Measurements from ENCODE around the gene CAPZB.
A peak's percentile ranks its signal among the peaks of the same experiment; 100 is the strongest.

CAPZB gene

GRCh38 chr1:19385221-19385620 lies 100.1 kb downstream of the CAPZB start:
- no peak for DNase-seq
- ATAC-seq, result no peak

DNA sequence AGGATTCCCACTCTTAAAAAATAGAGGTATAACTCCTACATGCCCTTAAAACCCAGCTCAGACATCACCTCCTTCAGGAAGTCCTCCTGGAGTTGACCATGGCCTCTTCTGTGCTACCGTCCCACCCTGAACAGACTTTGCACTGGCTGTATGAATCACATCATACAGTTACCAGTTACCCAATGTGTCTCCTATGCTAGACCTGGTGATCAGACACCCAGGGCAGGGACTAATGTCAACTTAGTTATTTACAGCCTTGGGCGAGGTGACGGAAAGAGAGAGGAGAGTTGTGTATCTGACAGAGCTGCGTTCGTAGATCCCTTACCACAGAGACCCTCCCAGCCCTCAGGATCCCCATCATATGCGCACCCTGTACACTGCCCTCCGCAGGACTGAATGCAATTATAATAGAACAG lies 100.6 kb downstream of the CAPZB start:
- ATAC-seq, result no peak
- DNase-seq, result no peak

- DNase-seq, result no peak
- ATAC-seq, result no peak
These were observed 101.2 kb downstream of the CAPZB start for GRCh38 chr1:19384113-19384512.

GRCh38 chr1:19382222-19382621 lies 103.1 kb downstream of the CAPZB start:
- DNase-seq (no peak), ATAC-seq (no peak)

DNA sequence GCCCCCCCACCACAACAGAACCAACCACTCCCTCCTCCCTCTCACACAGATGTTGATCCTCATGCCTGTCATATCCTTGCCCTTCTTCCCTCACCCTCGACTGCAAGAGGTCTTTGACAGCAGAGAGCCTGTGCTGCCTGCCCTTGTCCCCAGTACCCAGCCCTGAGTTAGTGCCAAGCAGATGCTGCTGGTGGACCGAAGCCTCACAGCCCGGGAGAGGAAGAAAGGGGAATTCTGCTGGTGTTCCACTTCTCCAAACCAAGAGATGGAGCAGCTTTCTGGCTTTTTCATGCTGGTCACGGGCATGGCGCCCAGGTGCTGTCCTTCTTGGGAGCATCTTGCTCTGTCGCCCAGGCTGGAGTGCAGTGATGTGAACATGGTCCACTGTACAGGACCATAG lies 104.1 kb downstream of the CAPZB start:
- no peak for DNase-seq
- no peak for ATAC-seq

GRCh38 chr1:19377812-19378718 lies 107.3 kb downstream of the CAPZB start:
- no peak for DNase-seq
- peak; percentile 55 for ATAC-seq

- DNase-seq (no peak), ATAC-seq (no peak)
These were observed 108.6 kb downstream of the CAPZB start for GRCh38 chr1:19376428-19377372.

GRCh38 chr1:19375631-19376400 lies 109.5 kb downstream of the CAPZB start:
- DNase-seq (no peak), ATAC-seq (no peak)

GRCh38 chr1:19374926-19375325 lies 110.4 kb downstream of the CAPZB start:
- no peak for ATAC-seq
- no peak for DNase-seq

GRCh38 chr1:19374083-19374801 lies 111.1 kb downstream of the CAPZB start:
- DNase-seq (no peak), ATAC-seq (peak; percentile 45)

DNA sequence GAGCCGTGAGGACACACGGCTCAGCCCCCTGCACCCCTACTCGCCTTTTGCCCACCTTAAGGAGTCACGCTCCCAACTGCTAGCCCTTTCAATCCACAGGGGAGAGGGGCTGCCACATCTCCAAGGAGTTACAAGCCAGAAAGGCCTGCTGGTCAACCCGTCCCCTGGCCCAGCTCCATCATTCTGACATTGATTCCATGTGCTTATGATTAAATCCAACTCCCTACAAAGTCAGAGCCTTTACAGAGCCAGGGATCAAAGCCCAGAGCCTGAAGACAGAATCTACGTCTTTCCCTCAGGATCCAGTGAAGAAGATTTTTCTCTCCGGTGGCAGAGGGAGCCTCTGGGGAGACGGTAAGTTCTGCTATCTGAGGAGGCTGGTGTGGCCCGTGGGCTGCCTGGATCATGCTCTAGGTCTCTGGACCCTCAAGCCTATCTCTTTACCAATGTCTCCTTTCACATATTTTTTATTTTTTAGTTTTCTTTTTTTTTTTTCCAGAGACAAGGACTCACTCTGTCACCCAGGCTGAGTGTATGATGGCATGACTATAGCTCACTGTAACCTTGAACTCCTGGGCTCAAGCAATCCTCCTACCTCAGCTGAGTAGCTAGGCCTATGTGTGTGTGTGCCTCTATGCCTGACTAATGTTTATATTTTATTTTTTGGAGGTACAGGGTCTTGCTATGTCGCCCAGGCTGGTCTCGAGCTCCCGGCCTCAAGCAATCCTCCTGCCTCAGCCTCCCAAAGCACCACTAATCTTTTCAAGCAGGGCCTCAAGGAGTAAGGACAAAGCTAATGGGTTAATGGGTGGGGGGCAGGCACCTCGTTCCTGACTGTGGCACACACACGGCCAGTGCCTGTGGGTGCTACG lies 111.9 kb downstream of the CAPZB start:
- DNase-seq (no peak), ATAC-seq (no peak)

DNA sequence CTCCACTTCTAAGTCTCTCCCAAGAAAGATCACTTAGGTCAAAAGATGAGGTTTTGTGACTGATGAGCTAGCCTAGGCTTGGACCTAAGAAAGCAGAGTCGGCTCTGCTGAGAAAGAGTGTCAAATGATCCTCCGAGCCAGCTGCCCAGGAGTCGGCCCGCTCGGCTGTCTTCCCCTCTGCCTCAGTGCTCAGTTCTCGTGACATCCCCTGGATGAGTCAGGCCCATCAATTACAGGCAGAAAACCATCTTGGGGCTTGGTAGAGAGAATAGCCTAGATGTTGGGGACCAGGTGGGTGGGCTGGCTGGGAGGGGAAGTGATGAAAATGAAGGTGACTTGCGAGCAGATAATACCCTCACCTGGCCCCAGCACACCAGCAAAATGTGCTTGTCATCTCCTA lies 112.7 kb downstream of the CAPZB start:
- no peak for DNase-seq

DNA sequence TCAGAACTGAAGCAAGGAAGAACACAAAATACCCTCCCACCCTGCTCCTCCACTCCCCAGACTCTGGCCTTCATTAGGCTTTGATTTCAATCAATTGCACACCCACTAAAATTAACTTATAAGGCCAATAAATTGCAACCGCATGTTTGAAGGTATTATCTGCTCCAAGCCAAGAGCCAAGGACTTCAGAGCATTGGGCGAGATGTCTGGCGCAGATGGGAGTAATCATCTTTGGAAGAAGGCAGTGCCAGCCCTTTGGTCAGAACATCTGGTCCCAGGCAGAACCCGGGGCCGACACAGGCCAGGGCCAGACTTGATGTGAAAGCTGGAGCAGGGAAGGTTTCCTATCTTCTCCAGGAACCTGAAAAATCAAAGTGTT lies 113.2 kb downstream of the CAPZB start:
- ATAC-seq (no peak), DNase-seq (no peak)

More for the DNA sequence above, 112.7 kb downstream of the CAPZB start:
- no peak for ATAC-seq

DNA sequence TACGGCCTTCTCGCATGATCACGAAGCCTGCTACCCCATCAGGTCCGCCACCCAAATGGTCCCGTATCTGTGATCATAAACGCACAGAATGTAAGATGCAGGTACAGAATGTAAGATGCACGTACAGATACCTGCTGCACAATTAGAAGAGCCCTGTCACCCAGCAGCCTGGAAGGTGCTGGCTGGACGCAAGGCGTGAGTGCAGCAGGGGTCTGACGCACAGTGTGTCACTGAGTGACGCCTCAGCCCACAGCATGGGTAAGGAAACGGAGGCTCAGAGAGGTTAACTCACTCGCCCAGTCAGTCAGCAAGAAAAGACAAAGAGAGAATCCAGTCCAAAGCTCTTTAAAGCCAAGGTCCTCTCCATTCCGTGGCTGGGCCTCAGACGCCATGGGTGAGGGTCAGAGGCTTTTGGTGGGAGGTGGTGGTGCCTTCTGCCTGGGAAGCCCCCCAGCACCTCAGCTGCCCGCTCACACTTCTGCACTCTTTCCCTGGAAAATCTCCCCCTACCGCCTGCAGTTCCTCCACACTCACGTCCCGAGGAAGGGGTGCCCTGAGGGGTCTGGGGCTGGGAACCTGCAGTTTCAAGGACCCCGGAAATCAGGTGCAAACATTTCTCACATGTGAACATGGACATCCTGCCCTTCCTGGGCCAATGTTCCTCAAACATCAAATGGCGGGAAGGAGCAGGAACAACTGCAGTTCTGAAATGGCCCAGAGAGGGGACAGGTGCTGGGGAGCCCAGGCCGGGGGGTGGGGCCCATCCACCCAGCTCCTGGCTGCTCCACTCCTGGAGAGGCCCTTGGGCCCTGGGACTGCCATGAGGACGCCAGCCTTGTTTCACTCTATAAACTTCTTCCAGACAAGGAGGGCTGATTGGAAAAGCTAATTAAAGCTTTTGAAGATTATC lies 113.9 kb downstream of the CAPZB start:
- DNase-seq, result no peak
- no peak for ATAC-seq

DNA sequence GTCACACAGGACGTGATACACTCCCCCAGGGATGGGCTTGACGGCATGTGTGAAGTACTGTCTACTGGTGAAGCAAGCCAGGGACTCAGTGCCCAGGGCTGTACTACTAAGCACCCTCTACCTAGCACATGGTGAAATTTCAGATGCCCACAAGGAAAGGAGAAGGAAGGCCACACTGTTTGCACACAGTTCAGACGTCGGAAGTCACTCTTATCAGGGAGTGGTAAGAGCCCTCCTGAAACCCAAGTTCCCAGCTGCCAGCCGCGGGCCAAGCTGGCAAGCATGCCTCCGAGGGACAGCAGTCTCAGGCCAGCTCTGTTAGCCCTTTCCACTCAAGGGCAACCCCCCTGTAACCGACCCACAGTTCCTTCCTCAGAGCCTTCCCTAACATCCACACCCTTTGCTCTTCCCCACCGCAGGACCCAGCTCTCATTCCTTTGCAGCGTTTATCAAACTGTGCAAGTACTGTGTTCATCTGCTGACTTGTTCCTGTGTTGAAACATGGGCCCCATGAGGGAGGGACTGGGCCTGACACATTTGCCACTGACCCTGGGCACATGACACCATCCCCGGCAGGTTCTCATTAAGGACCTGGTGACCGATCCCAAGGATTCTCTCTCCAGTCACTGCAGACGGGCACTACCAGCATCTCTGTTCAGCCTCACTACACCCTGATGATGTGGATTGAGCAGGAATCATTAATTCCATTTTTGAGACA lies 114.7 kb downstream of the CAPZB start:
- ATAC-seq (no peak), DNase-seq (no peak)

- DNase-seq, result no peak
These were observed 115.8 kb downstream of the CAPZB start for GRCh38 chr1:19369396-19370090.

GRCh38 chr1:19368964-19369363 lies 116.4 kb downstream of the CAPZB start:
- DNase-seq (no peak), ATAC-seq (no peak)

More at GRCh38 chr1:19369396-19370090, 115.8 kb downstream of the CAPZB start:
- ATAC-seq, result no peak

DNA sequence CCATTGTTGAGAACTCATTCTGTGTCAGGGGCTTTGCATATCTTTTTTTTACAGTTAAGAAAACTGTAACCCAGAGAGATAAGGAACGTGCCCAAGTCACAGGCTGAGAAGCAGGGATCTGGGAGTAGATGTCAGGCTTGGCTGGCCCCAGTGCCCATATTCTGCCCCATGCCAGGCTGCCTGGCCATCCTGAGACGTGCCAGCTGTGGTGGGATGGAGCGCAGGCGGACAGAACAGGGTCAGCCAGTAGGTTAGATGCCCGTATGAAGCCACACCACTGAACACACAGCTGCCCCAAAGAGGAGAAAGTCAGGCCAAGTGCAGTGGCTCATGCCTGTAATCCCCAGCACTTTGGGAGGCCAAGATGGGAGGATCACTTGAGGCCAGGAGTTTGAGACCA lies 117.3 kb downstream of the CAPZB start:
- ATAC-seq (no peak), DNase-seq (no peak)
